ENCODE data around the gene SAMD8.

SAMD8 gene

GRCh38 chr10:75170215-75170614, 58.8 kb downstream of the SAMD8 start:
- no peak overlapping the region for H3K4me3 ChIP-seq (ENCODE audit: low read depth, low read length)
- TF ChIP-seq, protein P1, sequence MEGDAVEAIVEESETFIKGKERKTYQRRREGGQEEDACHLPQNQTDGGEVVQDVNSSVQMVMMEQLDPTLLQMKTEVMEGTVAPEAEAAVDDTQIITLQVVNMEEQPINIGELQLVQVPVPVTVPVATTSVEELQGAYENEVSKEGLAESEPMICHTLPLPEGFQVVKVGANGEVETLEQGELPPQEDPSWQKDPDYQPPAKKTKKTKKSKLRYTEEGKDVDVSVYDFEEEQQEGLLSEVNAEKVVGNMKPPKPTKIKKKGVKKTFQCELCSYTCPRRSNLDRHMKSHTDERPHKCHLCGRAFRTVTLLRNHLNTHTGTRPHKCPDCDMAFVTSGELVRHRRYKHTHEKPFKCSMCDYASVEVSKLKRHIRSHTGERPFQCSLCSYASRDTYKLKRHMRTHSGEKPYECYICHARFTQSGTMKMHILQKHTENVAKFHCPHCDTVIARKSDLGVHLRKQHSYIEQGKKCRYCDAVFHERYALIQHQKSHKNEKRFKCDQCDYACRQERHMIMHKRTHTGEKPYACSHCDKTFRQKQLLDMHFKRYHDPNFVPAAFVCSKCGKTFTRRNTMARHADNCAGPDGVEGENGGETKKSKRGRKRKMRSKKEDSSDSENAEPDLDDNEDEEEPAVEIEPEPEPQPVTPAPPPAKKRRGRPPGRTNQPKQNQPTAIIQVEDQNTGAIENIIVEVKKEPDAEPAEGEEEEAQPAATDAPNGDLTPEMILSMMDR (IDR thresholded peaks at IDR 0.05; ENCODE audit: insufficient read depth, low read depth, low read length, missing control alignments): no peak

GRCh38 chr10:75175046-75175445, 63.6 kb downstream of the SAMD8 start:
- H3K4me3 ChIP-seq (ENCODE audit: low read depth, low read length): no peak overlapping the region
- no peak for DNase-seq (ENCODE audit: low read depth)
- TF ChIP-seq, protein P1 (IDR thresholded peaks at IDR 0.05; ENCODE audit: insufficient read depth, low read depth, low read length, missing control alignments): no peak

More at GRCh38 chr10:75170215-75170614, 58.8 kb downstream of the SAMD8 start:
- DNase-seq (ENCODE audit: low read depth): no peak

DNA sequence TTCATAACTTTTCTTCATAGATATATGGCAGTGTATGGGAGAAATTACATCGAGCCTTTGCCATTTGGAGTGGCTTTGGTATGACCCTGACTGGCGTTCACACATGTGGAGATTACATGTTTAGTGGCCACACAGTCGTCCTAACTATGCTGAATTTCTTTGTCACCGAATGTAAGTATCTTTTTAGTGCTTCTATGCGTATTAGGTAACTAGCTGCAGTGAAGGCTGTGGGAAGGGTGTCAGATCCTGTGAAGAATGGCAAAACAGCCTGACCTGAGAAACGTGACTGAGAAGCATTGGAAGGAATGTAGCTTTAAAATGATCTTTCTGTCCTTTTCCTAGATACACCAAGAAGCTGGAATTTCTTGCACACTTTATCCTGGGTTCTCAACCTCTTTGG, 64.6 kb downstream of the SAMD8 start:
- TF ChIP-seq, protein P1 (IDR thresholded peaks at IDR 0.05; ENCODE audit: insufficient read depth, low read depth, low read length, missing control alignments): no peak
- DNase-seq (ENCODE audit: low read depth): no peak
- no peak overlapping the region for H3K4me3 ChIP-seq (ENCODE audit: low read depth, low read length)

- H3K4me3 ChIP-seq (ENCODE audit: low read depth, low read length): no peak overlapping the region
- TF ChIP-seq, protein P1 (IDR thresholded peaks at IDR 0.05; ENCODE audit: insufficient read depth, low read depth, low read length, missing control alignments): no peak
- DNase-seq (ENCODE audit: low read depth): no peak
These were observed 65.3 kb downstream of the SAMD8 start for GRCh38 chr10:75176736-75177135.

- H3K4me3 ChIP-seq (ENCODE audit: low read depth, low read length): no peak overlapping the region
- TF ChIP-seq, protein P1 (IDR thresholded peaks at IDR 0.05; ENCODE audit: insufficient read depth, low read depth, low read length, missing control alignments): no peak
- no peak for DNase-seq (ENCODE audit: low read depth)
These were observed 68.3 kb downstream of the SAMD8 start for GRCh38 chr10:75179657-75180177.

DNA sequence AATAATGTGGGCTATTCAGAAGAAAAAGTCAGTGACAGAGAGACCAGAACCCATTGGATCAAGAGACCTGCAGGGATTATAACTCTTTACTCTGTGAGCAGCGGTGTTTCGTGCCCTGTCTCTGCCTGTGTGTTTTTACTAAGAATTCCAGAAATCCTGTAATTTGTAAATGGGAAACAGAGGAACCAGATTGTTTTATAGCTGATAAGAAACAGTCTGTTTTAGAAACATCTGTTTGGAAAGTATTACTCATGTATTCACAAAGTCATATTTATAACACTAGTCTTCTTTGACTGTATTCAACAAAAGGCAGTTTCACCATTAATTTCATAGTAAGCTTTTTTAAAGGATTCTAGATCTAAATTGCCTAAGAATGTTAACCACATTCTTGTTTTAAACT, 69.1 kb downstream of the SAMD8 start:
- no peak overlapping the region for H3K4me3 ChIP-seq (ENCODE audit: low read depth, low read length)
- TF ChIP-seq, protein P1 (IDR thresholded peaks at IDR 0.05; ENCODE audit: insufficient read depth, low read depth, low read length, missing control alignments): no peak
- no peak for DNase-seq (ENCODE audit: low read depth)

DNA sequence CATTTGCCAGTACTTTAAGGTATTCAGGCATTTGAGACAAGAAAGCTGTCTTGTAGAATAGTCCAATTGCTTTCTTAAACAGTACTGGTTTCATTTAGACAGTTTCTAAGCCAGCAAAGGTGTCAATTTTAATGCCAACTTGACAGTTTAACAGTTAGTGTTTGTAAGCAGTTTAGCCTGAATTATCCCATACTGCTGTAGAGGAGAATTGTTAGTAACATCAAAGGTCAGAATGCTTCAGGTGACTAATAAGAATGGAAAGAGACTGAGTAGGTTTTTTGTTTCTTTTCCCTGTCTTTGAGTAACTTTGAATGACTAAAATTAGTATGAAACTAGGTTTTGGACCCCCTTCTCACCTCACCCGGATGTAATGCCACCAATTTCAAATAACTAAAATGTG, 69.6 kb downstream of the SAMD8 start:
- H3K4me3 ChIP-seq (ENCODE audit: low read depth, low read length): no peak overlapping the region
- DNase-seq (ENCODE audit: low read depth): no peak
- TF ChIP-seq, protein P1 (IDR thresholded peaks at IDR 0.05; ENCODE audit: insufficient read depth, low read depth, low read length, missing control alignments): no peak
